Cardiac septum (tissue), 1 donor: ENCODE data around the gene TREML1. TPM values are rescaled to one million over a fixed set of nuclear protein-coding genes. Genes with fewer than 3 reads are reported as not detected.

Experiments used
- DNase-seq: peaks from one replicate; pipeline ENCODE4 v3.0.0-alpha.2; 2020; ENCODE audit warnings: low spot score
- intact Hi-C: fragments of 100-400 bp; cut with DNase I; formaldehyde crosslinking; loops from one replicate; pipeline ENCODE4 v1.14.0; 2022
- total RNA-seq: library from RNA; stranded (reverse); fragmentation: NEBNext Ultra II Directional; extraction: Animal tissue kit (Norgen Biotek cat#: 25700); gene quantifications from one replicate; pipeline ENCODE4 v1.2.1, GENCODE V29; 2021
- donor health status: DM: no; HTN: no; CAD: no.

TREML1 gene
- total RNA-seq, 1 donor from 2014 or later: not detected

GRCh38 chr6:41182069-41183034, 28.2 kb upstream of the TREML1 start:
- intact Hi-C loops: no loop called here
- DNase-seq: peak; percentile 82

- intact Hi-C loops: no loop called here
Measured at GRCh38 chr6:41181566-41181965, 27.4 kb upstream of the TREML1 start.

GRCh38 chr6:41179163-41179562, 25.0 kb upstream of the TREML1 start:
- intact Hi-C loops: no loop called here

More at GRCh38 chr6:41181566-41181965, 27.4 kb upstream of the TREML1 start:
- DNase-seq: no peak

GRCh38 chr6:41177695-41178094, 23.5 kb upstream of the TREML1 start:
- DNase-seq: no peak
- intact Hi-C loops: no loop called here

More at GRCh38 chr6:41179163-41179562, 25.0 kb upstream of the TREML1 start:
- no peak for DNase-seq

GRCh38 chr6:41177287-41177686, 23.1 kb upstream of the TREML1 start:
- intact Hi-C loops: no loop called here
- no peak for DNase-seq

GRCh38 chr6:41176189-41176588, 22.0 kb upstream of the TREML1 start:
- DNase-seq: no peak
- intact Hi-C loops: no loop called here

- intact Hi-C loops: no loop called here
- no peak for DNase-seq
Measured at GRCh38 chr6:41175084-41175483, 20.9 kb upstream of the TREML1 start.

GRCh38 chr6:41174610-41175009, 20.5 kb upstream of the TREML1 start:
- DNase-seq: no peak
- intact Hi-C loops: no loop called here

- no peak for DNase-seq
- intact Hi-C loops: no loop called here
Measured at GRCh38 chr6:41171908-41172307, 17.8 kb upstream of the TREML1 start.

- intact Hi-C loops: no loop called here
- no peak for DNase-seq
Measured at GRCh38 chr6:41170547-41171160, 16.5 kb upstream of the TREML1 start.

- DNase-seq: no peak
- intact Hi-C loops: no loop called here
Measured at GRCh38 chr6:41167173-41167963, 13.2 kb upstream of the TREML1 start.

- no peak for DNase-seq
- intact Hi-C loops: no loop called here
Measured at GRCh38 chr6:41164551-41165120, 10.5 kb upstream of the TREML1 start.

GRCh38 chr6:41163419-41163717, 9.2 kb upstream of the TREML1 start:
- no peak for DNase-seq
- intact Hi-C loops: no loop called here

GRCh38 chr6:41162687-41163418, 8.7 kb upstream of the TREML1 start, which contains the start of gene TREM2:
Gene TREM2, minus strand, starts transcription at chr6:41163116. Its CDS starts 34 bp downstream, at chr6:41163082.
- intact Hi-C loops: no loop called here
- DNase-seq: no peak

GRCh38 chr6:41161851-41162552, 7.9 kb upstream of the TREML1 start:
- DNase-seq: no peak
- intact Hi-C loops: no loop called here

GRCh38 chr6:41161380-41161779, 7.2 kb upstream of the TREML1 start:
- intact Hi-C loops: no loop called here

GRCh38 chr6:41160933-41161332, 6.8 kb upstream of the TREML1 start:
- no peak for DNase-seq
- intact Hi-C loops: no loop called here

More at GRCh38 chr6:41161380-41161779, 7.2 kb upstream of the TREML1 start:
- no peak for DNase-seq

GRCh38 chr6:41159415-41160082, 5.4 kb upstream of the TREML1 start:
- intact Hi-C loops: no loop called here

More at GRCh38 chr6:41159415-41160082, 5.4 kb upstream of the TREML1 start:
- DNase-seq: no peak
